ENCODE data around the gene VKORC1L1. TPM values are rescaled to one million over a fixed set of nuclear protein-coding genes. Genes with fewer than 3 reads are reported as not detected.
"Not testable (repeated sequence)": the region's sequence is repeated elsewhere in the genome, so short reads cannot be mapped to it uniquely, and the experiment has no call there.

VKORC1L1 gene
- total RNA-seq, 2 experiments from 2014 or later = 13.5 to 14.8 TPM

DNA sequence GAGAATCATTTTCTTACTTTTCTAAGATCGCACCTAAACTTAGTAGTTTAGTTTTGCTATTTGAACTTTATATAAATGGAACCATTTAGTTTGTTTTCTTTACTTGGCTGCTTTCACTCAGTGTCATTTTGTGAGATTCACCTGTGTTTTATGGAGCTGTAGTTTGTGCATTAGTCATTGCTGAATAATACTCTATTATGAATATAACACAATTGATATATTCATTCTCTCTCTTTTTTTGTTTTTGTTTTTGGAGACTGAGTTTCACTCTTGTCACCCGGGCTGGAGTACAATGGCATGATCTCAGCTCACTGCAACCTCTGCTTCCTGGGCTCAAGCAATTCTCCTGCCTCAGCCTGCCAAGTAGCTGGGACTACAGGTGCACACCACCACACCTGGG is 16.8 kb downstream of the VKORC1L1 start:
- DNase-seq; H3K27ac Mint-ChIP-seq; H3K27me3 Mint-ChIP-seq (ENCODE audit: low read depth); CTCF ChIA-PET; POLR2A ChIA-PET; H3K9me3 Mint-ChIP-seq (ENCODE audit: insufficient read depth); H3K4me3 Mint-ChIP-seq; ATAC-seq; H3K4me1 Mint-ChIP-seq (ENCODE audit: low read depth): not testable (repeated sequence)
- peaks cover 28% of the 10 kb centered on the region for H3K36me3 Mint-ChIP-seq (ENCODE audit: low read depth)

DNA sequence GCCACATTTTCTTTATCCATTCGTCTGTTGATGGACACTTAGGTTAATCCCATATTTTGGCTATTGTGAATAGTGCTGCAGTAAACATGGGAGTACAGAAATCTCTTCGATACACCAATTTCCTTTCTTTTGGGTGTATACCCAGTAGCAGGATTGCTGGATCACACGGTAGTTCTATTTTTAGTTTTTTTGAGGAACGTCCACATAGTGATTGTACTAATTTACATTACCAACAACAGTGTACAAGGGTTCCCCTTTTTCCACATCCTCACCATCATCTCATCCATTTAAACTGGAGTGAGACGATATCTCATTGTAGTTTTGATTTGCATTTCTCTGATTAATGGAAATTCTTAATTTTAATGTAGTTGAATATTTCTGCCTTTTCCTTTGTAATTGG is 19.3 kb downstream of the VKORC1L1 start:
- Mint-ChIP-seq H3K36me3 (ENCODE audit: low read depth) (peaks cover 21% of the 10 kb centered on the region), H3K27ac (no peak overlapping the region), H3K9me3 (ENCODE audit: insufficient read depth) (no peaks in the 10 kb centered on the region), H3K4me3 (no peak overlapping the region), H3K27me3 (ENCODE audit: low read depth) (no peaks in the 10 kb centered on the region), H3K4me1 (ENCODE audit: low read depth) (no peaks in the 10 kb centered on the region)
- CTCF ChIA-PET = no interaction called here
- DNase-seq (no peak), ATAC-seq (no peak)
- POLR2A ChIA-PET = no interaction called here

DNA sequence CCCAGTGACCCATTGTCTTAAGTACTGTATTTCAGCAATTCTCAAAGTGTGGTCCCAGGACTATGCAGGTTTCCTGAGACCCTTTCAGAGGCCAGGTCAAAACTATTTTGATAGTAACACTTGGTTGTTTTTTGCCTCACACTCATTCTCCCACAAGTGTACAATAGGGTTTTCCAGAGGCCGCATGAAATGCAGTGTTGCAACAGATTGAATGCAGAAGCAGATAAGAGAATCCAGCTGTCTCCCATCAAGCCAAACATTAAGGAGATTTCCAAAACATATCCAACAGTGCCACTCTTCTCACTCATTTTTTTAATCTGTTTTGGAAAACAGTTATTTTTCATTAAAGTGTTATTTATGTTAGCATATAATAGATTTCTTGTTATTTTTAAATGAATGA is 20.0 kb downstream of the VKORC1L1 start:
- no peak overlapping the region for H3K27ac Mint-ChIP-seq
- ATAC-seq = no peak
- no peak for DNase-seq
- H3K4me3 Mint-ChIP-seq = no peak overlapping the region
- no peaks in the 10 kb centered on the region for H3K27me3 Mint-ChIP-seq (ENCODE audit: low read depth)
- POLR2A ChIA-PET = no interaction called here
- no peaks in the 10 kb centered on the region for H3K9me3 Mint-ChIP-seq (ENCODE audit: insufficient read depth)
- peaks cover 23% of the 10 kb centered on the region for H3K36me3 Mint-ChIP-seq (ENCODE audit: low read depth)
- CTCF ChIA-PET = no interaction called here
- no peaks in the 10 kb centered on the region for H3K4me1 Mint-ChIP-seq (ENCODE audit: low read depth)

DNA sequence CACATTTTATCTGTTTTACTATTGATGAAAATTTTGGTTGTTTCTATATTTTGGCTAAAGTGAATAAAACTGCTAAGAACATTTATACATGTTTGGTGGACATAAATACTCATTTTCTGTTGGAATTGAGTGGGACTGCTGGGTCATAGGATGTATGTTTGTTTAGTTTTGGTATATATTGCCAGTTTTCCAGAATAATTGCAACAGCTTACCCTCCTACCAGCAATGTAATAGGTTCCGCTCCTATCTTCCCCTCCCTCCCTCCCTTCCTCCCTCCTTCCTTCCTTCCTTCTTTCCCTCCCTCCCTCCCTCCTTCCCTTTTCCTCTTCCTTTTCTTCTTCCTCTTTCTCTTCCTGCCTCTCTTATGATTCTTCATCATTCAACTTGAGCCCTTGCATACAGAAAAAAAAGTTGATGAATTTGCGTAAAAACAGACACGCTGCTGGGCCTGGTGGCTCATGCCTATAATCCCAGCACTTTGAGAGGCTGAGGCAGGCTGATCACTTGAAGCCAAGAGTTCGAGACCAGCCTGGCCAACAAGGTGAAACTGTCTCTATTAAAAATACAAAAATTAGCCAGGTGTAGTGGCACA is 23.5 kb downstream of the VKORC1L1 start:
- Mint-ChIP-seq H3K27me3 (ENCODE audit: low read depth) (no peaks in the 10 kb centered on the region), H3K4me3 (no peak overlapping the region), H3K36me3 (ENCODE audit: low read depth) (peaks cover 27% of the 10 kb centered on the region), H3K27ac (no peak overlapping the region), H3K4me1 (ENCODE audit: low read depth) (no peaks in the 10 kb centered on the region), H3K9me3 (ENCODE audit: insufficient read depth) (no peaks in the 10 kb centered on the region)
- no peak for DNase-seq
- ChIA-PET POLR2A (no interaction called here), CTCF (no interaction called here)
- ATAC-seq = no peak

DNA sequence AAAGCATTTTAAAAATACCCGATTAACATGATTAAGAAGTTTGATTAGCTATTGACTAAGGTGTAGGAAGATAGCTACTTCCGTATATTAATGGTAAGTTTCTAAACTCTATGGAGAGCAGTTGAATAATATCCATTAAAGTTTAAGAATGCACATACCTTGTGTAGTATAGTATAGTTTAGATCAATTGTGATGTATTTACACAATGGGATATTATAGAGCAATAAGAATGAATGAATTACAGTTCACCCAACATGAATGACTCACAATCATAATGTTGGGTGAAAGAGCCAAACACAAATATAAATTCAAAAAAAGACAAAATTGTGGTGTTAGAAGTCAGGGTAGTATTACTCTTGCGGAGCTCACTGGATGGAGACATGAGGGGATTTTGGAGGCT is 24.4 kb downstream of the VKORC1L1 start:
- CTCF ChIA-PET; POLR2A ChIA-PET; H3K27me3 Mint-ChIP-seq (ENCODE audit: low read depth); H3K4me1 Mint-ChIP-seq (ENCODE audit: low read depth); H3K27ac Mint-ChIP-seq; H3K4me3 Mint-ChIP-seq; ATAC-seq; H3K9me3 Mint-ChIP-seq (ENCODE audit: insufficient read depth); DNase-seq: not testable (repeated sequence)
- peaks cover 31% of the 10 kb centered on the region for H3K36me3 Mint-ChIP-seq (ENCODE audit: low read depth)

DNA sequence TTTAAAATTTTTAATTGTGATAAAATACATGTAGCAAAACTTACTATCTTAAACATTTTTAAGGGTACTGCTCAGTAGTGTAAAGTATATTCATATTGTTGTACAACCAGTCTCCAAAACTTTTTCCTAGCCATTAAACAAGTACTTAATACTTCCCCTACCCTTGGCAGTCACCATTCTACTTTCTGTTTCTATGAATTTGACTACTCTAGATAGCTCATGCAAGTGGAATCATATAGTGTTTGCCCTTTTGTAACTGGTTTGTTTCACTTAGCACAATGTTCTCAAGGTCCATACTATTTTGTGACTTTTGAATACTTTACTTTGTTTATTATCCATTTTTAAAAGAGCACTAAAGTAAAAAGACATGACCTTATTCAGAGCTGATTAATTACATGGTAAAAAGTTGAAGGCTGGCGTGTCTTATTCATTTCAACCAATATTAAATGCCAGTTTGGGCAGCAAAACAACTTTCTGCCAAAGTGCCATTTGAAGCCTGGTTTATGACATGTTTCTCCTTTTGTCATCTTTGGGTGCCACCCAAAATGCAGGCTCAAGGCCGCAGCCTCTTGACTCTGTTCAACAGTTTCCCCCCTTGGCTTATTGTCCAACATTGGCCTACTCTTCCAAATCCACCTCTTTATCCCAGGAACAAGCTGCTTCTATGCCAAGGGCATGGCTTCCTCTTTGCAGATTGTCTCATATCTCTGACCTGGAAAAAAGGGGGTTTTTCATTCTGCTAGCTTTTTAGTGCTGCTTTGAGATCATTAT is 26.0 kb downstream of the VKORC1L1 start:
- CTCF ChIA-PET; POLR2A ChIA-PET; DNase-seq; H3K9me3 Mint-ChIP-seq (ENCODE audit: insufficient read depth); H3K4me1 Mint-ChIP-seq (ENCODE audit: low read depth); H3K27me3 Mint-ChIP-seq (ENCODE audit: low read depth); H3K27ac Mint-ChIP-seq; H3K4me3 Mint-ChIP-seq; ATAC-seq: not testable (repeated sequence)
- peaks cover 34% of the 10 kb centered on the region for H3K36me3 Mint-ChIP-seq (ENCODE audit: low read depth)

DNA sequence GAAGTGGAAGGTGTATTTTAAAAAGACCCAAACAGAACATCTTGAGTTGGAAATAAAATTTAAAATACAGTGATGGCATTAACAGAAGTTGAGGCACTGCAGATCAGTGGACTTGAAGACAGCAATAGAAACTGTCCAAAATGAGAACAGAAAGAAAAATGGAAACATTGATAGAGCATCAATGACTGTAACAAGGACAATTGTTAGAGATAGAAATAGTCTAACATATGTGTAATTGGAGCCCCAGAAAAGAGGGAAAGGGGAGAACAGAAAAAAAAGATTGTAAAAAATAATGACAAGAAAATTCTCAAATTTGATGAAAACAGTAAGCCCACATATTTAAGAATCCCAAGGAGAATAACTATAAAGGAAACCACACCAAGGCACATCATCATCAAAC is 29.4 kb downstream of the VKORC1L1 start:
- Mint-ChIP-seq H3K4me3 (no peak overlapping the region), H3K27ac (no peak overlapping the region), H3K27me3 (ENCODE audit: low read depth) (no peaks in the 10 kb centered on the region), H3K4me1 (ENCODE audit: low read depth) (no peaks in the 10 kb centered on the region), H3K36me3 (ENCODE audit: low read depth) (peaks cover 39% of the 10 kb centered on the region), H3K9me3 (ENCODE audit: insufficient read depth) (peaks cover 8% of the 10 kb centered on the region)
- ATAC-seq (no peak), DNase-seq (no peak)
- POLR2A ChIA-PET = no interaction called here
- CTCF ChIA-PET = no interaction called here

DNA sequence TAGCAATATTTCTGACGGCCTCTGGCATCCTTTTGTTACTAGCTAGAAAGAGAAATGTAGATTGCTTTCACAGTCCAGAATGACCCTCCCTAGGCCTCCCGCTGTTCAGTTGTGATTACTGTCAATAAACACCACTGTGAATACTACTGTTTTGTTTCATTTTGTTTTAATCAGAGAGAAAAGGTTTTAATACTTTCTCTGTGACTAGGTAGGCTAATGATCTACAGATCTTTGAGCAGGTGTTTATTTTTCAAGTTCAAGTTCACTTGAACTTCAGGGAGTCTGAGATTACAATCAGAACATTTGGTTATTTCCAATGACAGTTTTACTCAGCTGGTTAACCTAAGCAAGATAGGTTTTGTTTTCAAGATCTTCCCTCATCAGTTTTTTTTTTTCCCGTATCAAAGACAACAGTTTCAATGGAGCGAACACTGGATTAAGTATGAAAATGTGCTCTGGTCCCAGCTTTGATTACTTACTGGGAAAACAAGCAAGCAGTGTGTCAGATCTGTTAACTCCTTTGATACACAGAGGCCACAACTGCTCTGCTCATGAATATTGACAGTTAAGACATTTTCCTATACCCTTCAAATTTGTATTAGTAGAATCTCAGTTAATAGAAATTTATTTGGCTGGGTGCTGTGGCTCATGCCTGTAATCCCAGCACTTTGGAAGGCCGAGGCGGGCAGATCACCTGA is 34.8 kb downstream of the VKORC1L1 start:
- peaks cover 12% of the 10 kb centered on the region for H3K36me3 Mint-ChIP-seq (ENCODE audit: low read depth)
- no peak for ATAC-seq
- H3K27me3 Mint-ChIP-seq (ENCODE audit: low read depth) = no peaks in the 10 kb centered on the region
- DNase-seq = no peak
- ChIA-PET POLR2A (no interaction called here), CTCF (no interaction called here)
- H3K4me1 Mint-ChIP-seq (ENCODE audit: low read depth) = no peaks in the 10 kb centered on the region
- H3K27ac Mint-ChIP-seq = no peak overlapping the region
- H3K9me3 Mint-ChIP-seq (ENCODE audit: insufficient read depth) = no peaks in the 10 kb centered on the region
- H3K4me3 Mint-ChIP-seq = no peak overlapping the region

DNA sequence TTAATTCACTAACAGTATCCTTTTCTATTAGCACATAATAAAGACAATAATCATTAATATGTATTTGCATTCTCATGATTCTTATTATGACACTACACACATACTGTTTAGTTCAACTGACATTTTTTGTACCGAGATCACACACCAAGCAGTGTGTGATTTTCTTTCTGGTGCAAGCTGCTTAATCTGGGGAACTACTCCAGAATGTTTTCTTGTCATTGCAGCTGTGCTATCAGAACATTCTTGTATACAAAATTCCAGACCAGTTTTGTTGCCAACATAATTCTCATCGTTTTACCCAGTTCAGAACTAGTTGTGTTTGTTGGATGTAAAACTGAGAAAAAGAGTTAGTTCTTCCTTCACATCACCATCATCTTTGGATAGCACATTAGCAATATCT is 37.4 kb downstream of the VKORC1L1 start:
- peaks cover 6% of the 10 kb centered on the region for H3K36me3 Mint-ChIP-seq (ENCODE audit: low read depth)

DNA sequence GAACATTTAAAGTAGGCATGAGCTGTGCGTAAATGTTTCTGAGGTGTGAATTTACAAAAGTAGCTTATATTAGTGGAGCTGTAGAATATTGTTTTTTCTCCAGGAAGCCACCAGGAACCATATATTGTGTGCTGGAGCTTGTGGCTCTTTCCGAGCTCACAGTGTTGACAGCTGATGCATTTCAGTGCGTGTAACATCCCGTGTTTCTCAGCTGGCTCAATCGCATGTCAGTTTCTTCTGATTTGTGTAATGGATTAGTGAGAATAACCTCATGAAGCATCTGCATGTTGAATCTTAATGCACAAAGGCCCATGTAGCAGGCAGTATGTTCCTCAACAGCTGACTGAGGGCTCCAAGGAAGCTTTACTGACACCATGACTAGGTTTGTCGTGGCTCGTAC is 39.4 kb downstream of the VKORC1L1 start:
- DNase-seq (no peak), ATAC-seq (no peak)
- H3K4me1 Mint-ChIP-seq (ENCODE audit: low read depth) = peaks cover 4% of the 10 kb centered on the region
- no peaks in the 10 kb centered on the region for H3K27me3 Mint-ChIP-seq (ENCODE audit: low read depth)
- no peak overlapping the region for H3K4me3 Mint-ChIP-seq
- ChIA-PET POLR2A (interaction anchor here (0.6 kb wide), 1 partner anchor 44 kb away, joined by 3 read pairs; no protein-coding TSS in a partner anchor), CTCF (interaction anchor here (0.6 kb wide), 1 partner anchor 8 kb away, joined by 3 read pairs; no protein-coding TSS in a partner anchor)
- no peaks in the 10 kb centered on the region for H3K9me3 Mint-ChIP-seq (ENCODE audit: insufficient read depth)
- H3K36me3 Mint-ChIP-seq (ENCODE audit: low read depth) = peaks cover 3% of the 10 kb centered on the region
- H3K27ac Mint-ChIP-seq = no peak overlapping the region

More for the DNA sequence above, 37.4 kb downstream of the VKORC1L1 start:
- CTCF ChIA-PET = no interaction called here
- no peak overlapping the region for H3K4me3 Mint-ChIP-seq
- POLR2A ChIA-PET = no interaction called here
- H3K27me3 Mint-ChIP-seq (ENCODE audit: low read depth) = no peaks in the 10 kb centered on the region
- DNase-seq (no peak), ATAC-seq (no peak)
- no peak overlapping the region for H3K27ac Mint-ChIP-seq
- no peaks in the 10 kb centered on the region for H3K4me1 Mint-ChIP-seq (ENCODE audit: low read depth)
- H3K9me3 Mint-ChIP-seq (ENCODE audit: insufficient read depth) = no peaks in the 10 kb centered on the region

DNA sequence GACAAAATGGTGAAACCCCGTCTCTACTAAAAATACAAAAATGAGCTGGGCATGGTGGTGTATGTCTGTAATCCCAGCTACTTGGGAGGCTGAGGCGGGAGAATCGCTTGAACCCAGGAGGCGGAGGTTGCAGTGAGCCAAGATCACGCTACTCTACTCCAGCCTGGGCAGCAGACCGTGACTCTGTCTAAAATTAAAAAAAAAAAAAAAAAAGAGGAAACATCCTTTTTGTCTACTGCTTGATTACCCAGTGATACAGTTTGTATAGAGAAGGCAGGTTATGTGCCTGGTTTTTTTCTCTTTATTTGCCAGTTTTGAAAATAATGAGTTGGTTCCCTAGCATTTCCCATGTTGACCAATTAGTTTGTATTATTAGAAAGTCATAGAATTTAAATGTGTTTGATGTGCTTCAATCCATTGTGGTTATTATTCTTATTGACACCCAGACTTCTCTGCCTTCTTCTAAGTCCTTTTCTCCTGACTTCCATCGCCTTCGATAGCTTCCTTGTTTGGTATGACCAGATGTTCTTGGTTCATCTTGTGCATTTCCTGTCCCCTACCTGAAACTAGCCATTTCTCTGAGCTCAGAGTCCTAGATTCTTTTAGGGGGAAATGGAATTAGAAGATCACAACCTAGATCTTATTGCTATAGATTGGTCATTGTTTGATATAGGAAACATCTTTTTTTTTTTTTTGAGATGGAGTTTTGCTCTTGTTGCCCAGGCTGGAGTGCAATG is 43.2 kb downstream of the VKORC1L1 start:
- Mint-ChIP-seq H3K4me3 (no peak overlapping the region), H3K36me3 (ENCODE audit: low read depth) (peaks cover 7% of the 10 kb centered on the region), H3K27me3 (ENCODE audit: low read depth) (no peaks in the 10 kb centered on the region), H3K27ac (no peak overlapping the region), H3K4me1 (ENCODE audit: low read depth) (peaks cover 4% of the 10 kb centered on the region), H3K9me3 (ENCODE audit: insufficient read depth) (no peaks in the 10 kb centered on the region)
- ChIA-PET POLR2A (no interaction called here), CTCF (no interaction called here)
- ATAC-seq (no peak), DNase-seq (no peak)

DNA sequence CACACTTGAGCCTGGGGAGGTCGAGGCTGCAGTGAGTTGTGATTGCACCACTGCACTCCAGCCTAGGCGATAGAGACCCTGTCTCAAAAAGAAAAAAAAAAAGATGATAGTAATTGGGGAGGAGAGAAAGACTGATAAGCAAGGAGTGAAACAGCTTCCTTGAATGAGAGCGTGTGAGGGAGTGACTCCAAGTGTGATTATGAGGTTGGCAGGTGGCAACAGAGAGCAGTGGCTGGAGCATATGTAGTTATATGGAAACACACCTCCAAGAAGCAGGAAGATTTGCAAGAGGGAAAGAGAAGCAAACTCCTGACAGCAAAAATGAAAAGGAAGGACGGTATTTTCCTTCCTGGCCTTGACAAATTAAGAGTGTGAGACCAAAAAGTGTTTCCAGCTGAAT is 50.4 kb downstream of the VKORC1L1 start:
- H3K36me3 Mint-ChIP-seq (ENCODE audit: low read depth) = peaks cover 3% of the 10 kb centered on the region
- ChIA-PET CTCF (no interaction called here), POLR2A (no interaction called here)
- no peak overlapping the region for H3K27ac Mint-ChIP-seq
- H3K9me3 Mint-ChIP-seq (ENCODE audit: insufficient read depth) = no peaks in the 10 kb centered on the region
- H3K4me3 Mint-ChIP-seq = no peak overlapping the region
- no peaks in the 10 kb centered on the region for H3K27me3 Mint-ChIP-seq (ENCODE audit: low read depth)
- ATAC-seq = no peak
- DNase-seq = no peak
- H3K4me1 Mint-ChIP-seq (ENCODE audit: low read depth) = no peaks in the 10 kb centered on the region
